ENCODE measurements around the gene CEP250.
"Not testable (repeated sequence)": the region's sequence is repeated elsewhere in the genome, so short reads cannot be mapped to it uniquely, and the experiment has no call there.

The CEP250 gene

GRCh38 chr20:35443003-35443402 lies 12.4 kb upstream of the CEP250 start:
- peak; percentile 80 for DNase-seq (ENCODE audit: low spot score)
- ChIA-PET CTCF (interaction anchor here (0.7 to 1.0 kb wide), 3 partner anchors 13 to 308 kb away, joined by 3 to 5 read pairs (median 3); partner anchors contain the start of gene CEP250), POLR2A (ENCODE audit: low non-redundant PET) (interaction anchor here (0.6 kb wide), 1 partner anchor 12 kb away, joined by 13 read pairs; the partner anchor contains the start of gene CEP250)
- no peak for TF ChIP-seq CTCF (conservative IDR thresholded peaks at IDR 0.05; ENCODE audit: low read depth)
- peak overlapping the region; percentile 89 for H3K27ac ChIP-seq

- DNase-seq (ENCODE audit: low spot score) = no peak
- ChIA-PET POLR2A (ENCODE audit: low non-redundant PET) (no interaction called here), CTCF (interaction anchor here (0.6 to 0.9 kb wide), 2 partner anchors 299 to 404 kb away, joined by 4 to 5 read pairs; no protein-coding TSS in a partner anchor)
- no peak for TF ChIP-seq CTCF (conservative IDR thresholded peaks at IDR 0.05; ENCODE audit: low read depth)
- H3K27ac ChIP-seq = peak overlapping the region; percentile 89
These were observed 11.2 kb upstream of the CEP250 start for GRCh38 chr20:35444226-35444625.

- POLR2A ChIA-PET (ENCODE audit: low non-redundant PET) = interaction anchor here (0.6 kb wide), 1 partner anchor 173 kb away, joined by 3 read pairs; no protein-coding TSS in a partner anchor
- peak overlapping the region; percentile 65 for H3K27ac ChIP-seq
- no peak for TF ChIP-seq CTCF (conservative IDR thresholded peaks at IDR 0.05; ENCODE audit: low read depth)
- DNase-seq (ENCODE audit: low spot score) = no peak
- CTCF ChIA-PET = interaction anchor here (0.5 to 4.4 kb wide), 21 partner anchors 11 to 1134 kb away, joined by 3 to 36 read pairs (median 3); partner anchors contain the start of gene EDEM2
These were observed 8.9 kb upstream of the CEP250 start for GRCh38 chr20:35446356-35447078.

GRCh38 chr20:35447082-35447789 lies 8.2 kb upstream of the CEP250 start:
- TF ChIP-seq CTCF (conservative IDR thresholded peaks at IDR 0.05; ENCODE audit: low read depth) = peak; percentile 100
- H3K27ac ChIP-seq = peak overlapping the region; percentile 65
- DNase-seq (ENCODE audit: low spot score) = peak; percentile 90
- POLR2A ChIA-PET (ENCODE audit: low non-redundant PET) = interaction anchor here (0.6 kb wide), 1 partner anchor 174 kb away, joined by 3 read pairs; no protein-coding TSS in a partner anchor
- CTCF ChIA-PET = interaction anchor here (0.5 to 4.4 kb wide), 34 partner anchors 9 to 1982 kb away, joined by 3 to 36 read pairs (median 4); partner anchors contain the start of genes EDEM2, EIF6 and SPAG4

- ChIA-PET POLR2A (ENCODE audit: low non-redundant PET) (no interaction called here), CTCF (interaction anchor here (0.6 to 4.4 kb wide), 5 partner anchors 8 to 304 kb away, joined by 3 to 36 read pairs (median 4); no protein-coding TSS in a partner anchor)
- no peak for TF ChIP-seq CTCF (conservative IDR thresholded peaks at IDR 0.05; ENCODE audit: low read depth)
- peak overlapping the region; percentile 20 for H3K27ac ChIP-seq
- DNase-seq (ENCODE audit: low spot score) = no peak
These were observed 6.5 kb upstream of the CEP250 start for GRCh38 chr20:35448788-35449373.

GRCh38 chr20:35449855-35450254 lies 5.5 kb upstream of the CEP250 start:
- not testable (repeated sequence) for DNase-seq (ENCODE audit: low spot score)
- ChIA-PET POLR2A (ENCODE audit: low non-redundant PET) (interaction anchor here (0.7 kb wide), 1 partner anchor 116 kb away, joined by 5 read pairs; no protein-coding TSS in a partner anchor), CTCF (interaction anchor here (0.5 to 4.4 kb wide), 4 partner anchors 147 to 616 kb away, joined by 3 to 36 read pairs (median 3); no protein-coding TSS in a partner anchor)
- H3K27ac ChIP-seq = peak overlapping the region; percentile 25; the same call in 1 of the 2 replicates

Data from RWPE1 (cell line).